ENCODE data around the gene RBBP4. TPM values are rescaled to one million over a fixed set of nuclear protein-coding genes. Genes with fewer than 3 reads are reported as not detected.
A peak's percentile ranks its signal among the peaks of the same experiment; 100 is the strongest.

Gene RBBP4
- total RNA-seq, 1 donor from 2014 or later = 45.4 TPM

- no peak for DNase-seq (ENCODE audit: low spot score in 2 of 2)
- H3K4me1 ChIP-seq = no peaks in the 10 kb centered on the region
- intact Hi-C loops (cut with DNase I) = loop anchor here (10.0 kb wide), 1 partner anchor 365 kb away; the partner anchor contains the start of gene AZIN2
- H3K4me3 ChIP-seq = no peak overlapping the region
- TF ChIP-seq CTCF (IDR thresholded peaks at IDR 0.05) = no peak
- H3K36me3 ChIP-seq = no peaks in the 10 kb centered on the region
- no peaks in the 10 kb centered on the region for H3K9me3 ChIP-seq
- H3K27me3 ChIP-seq = no peaks in the 10 kb centered on the region
- H3K27ac ChIP-seq = no peak overlapping the region
Measured at GRCh38 chr1:32719681-32720275, 68.8 kb downstream of the RBBP4 start.

- TF ChIP-seq CTCF (IDR thresholded peaks at IDR 0.05) = no peak
- Histone ChIP-seq H3K27me3 (no peaks in the 10 kb centered on the region), H3K36me3 (no peaks in the 10 kb centered on the region), H3K27ac (no peak overlapping the region), H3K9me3 (no peaks in the 10 kb centered on the region), H3K4me3 (no peak overlapping the region), H3K4me1 (no peaks in the 10 kb centered on the region)
- intact Hi-C loops (cut with DNase I) = no loop called here
- DNase-seq (ENCODE audit: low spot score in 2 of 2) = peak in 1 of 2 donors; percentile 81
Measured at GRCh38 chr1:32724678-32725614, 73.9 kb downstream of the RBBP4 start.

- H3K4me1 ChIP-seq = no peaks in the 10 kb centered on the region
- intact Hi-C loops (cut with DNase I) = no loop called here
Measured at GRCh38 chr1:32725615-32725982, 74.6 kb downstream of the RBBP4 start.

GRCh38 chr1:32727876-32728275 lies 76.9 kb downstream of the RBBP4 start:
- Histone ChIP-seq H3K4me1 (no peaks in the 10 kb centered on the region), H3K9me3 (no peaks in the 10 kb centered on the region), H3K4me3 (no peak overlapping the region), H3K27ac (no peak overlapping the region), H3K36me3 (no peaks in the 10 kb centered on the region), H3K27me3 (no peaks in the 10 kb centered on the region)
- intact Hi-C loops (cut with DNase I) = no loop called here
- no peak for DNase-seq (ENCODE audit: low spot score in 2 of 2)
- TF ChIP-seq CTCF (IDR thresholded peaks at IDR 0.05) = no peak

More at GRCh38 chr1:32725615-32725982, 74.6 kb downstream of the RBBP4 start:
- TF ChIP-seq CTCF (IDR thresholded peaks at IDR 0.05) = no peak
- no peaks in the 10 kb centered on the region for H3K36me3 ChIP-seq
- H3K9me3 ChIP-seq = no peaks in the 10 kb centered on the region
- no peak overlapping the region for H3K27ac ChIP-seq
- no peak for DNase-seq (ENCODE audit: low spot score in 2 of 2)
- H3K27me3 ChIP-seq = no peaks in the 10 kb centered on the region
- H3K4me3 ChIP-seq = no peak overlapping the region

- no peak overlapping the region for H3K27ac ChIP-seq
- intact Hi-C loops (cut with DNase I) = no loop called here
- TF ChIP-seq CTCF (IDR thresholded peaks at IDR 0.05) = no peak
- H3K9me3 ChIP-seq = no peaks in the 10 kb centered on the region
- no peaks in the 10 kb centered on the region for H3K36me3 ChIP-seq
- no peaks in the 10 kb centered on the region for H3K27me3 ChIP-seq
- H3K4me1 ChIP-seq = no peaks in the 10 kb centered on the region
- H3K4me3 ChIP-seq = no peak overlapping the region
- no peak for DNase-seq (ENCODE audit: low spot score in 2 of 2)
Measured at GRCh38 chr1:32728413-32729077, 77.5 kb downstream of the RBBP4 start.

Measured in ascending aorta (tissue), 2 donors.